CD4-positive, alpha-beta T cell treated with Interleukin-6 at 100 ng/mL for 8 hours (primary cell): Measurements from ENCODE around the gene CACNA1H.

Experiments used
- DNase-seq: peaks from one replicate; pipeline ENCODE4 v3.0.0-alpha.2; 2020; ENCODE audit warnings: mixed read lengths, low spot score

CACNA1H gene

GRCh38 chr16:1142911-1143310, 10.0 kb upstream of the CACNA1H start:
- DNase-seq: no peak

- no peak for DNase-seq
These were observed 9.0 kb upstream of the CACNA1H start for GRCh38 chr16:1143761-1144450.

- no peak for DNase-seq
These were observed 8.2 kb upstream of the CACNA1H start for GRCh38 chr16:1144476-1145382.

- DNase-seq: no peak
These were observed 7.4 kb upstream of the CACNA1H start for GRCh38 chr16:1145383-1146100.

GRCh38 chr16:1146409-1146808, 6.5 kb upstream of the CACNA1H start:
- DNase-seq: no peak

GRCh38 chr16:1147027-1147426, 5.9 kb upstream of the CACNA1H start:
- no peak for DNase-seq

- DNase-seq: no peak
These were observed 3.7 kb upstream of the CACNA1H start for GRCh38 chr16:1149101-1149636.

GRCh38 chr16:1150511-1150982, 2.4 kb upstream of the CACNA1H start:
- no peak for DNase-seq

- no peak for DNase-seq
These were observed 1.3 kb upstream of the CACNA1H start for GRCh38 chr16:1151424-1152122.

- DNase-seq: peak; percentile 26
These were observed 725 bp upstream of the CACNA1H start for GRCh38 chr16:1152123-1152638.

- no peak for DNase-seq
These were observed 714 bp downstream of the CACNA1H start for GRCh38 chr16:1153480-1154160.

GRCh38 chr16:1154291-1154886, 1.5 kb downstream of the CACNA1H start:
- no peak for DNase-seq

GRCh38 chr16:1154887-1155331, 2.0 kb downstream of the CACNA1H start:
- no peak for DNase-seq

- DNase-seq: no peak
These were observed 2.6 kb downstream of the CACNA1H start for GRCh38 chr16:1155353-1156054.

GRCh38 chr16:1156055-1156982, 3.4 kb downstream of the CACNA1H start:
- no peak for DNase-seq

GRCh38 chr16:1156983-1157638, 4.2 kb downstream of the CACNA1H start:
- no peak for DNase-seq

- no peak for DNase-seq
These were observed 4.9 kb downstream of the CACNA1H start for GRCh38 chr16:1157639-1158455.
